GM12864 (cell line): Measurements from ENCODE around the gene SHD.

ENCODE experiments used
- DNase-seq: peaks from one replicate; pipeline ENCODE4 v3.0.0-alpha.2; 2011; ENCODE audit warnings: low read depth
- H3K4me3 ChIP-seq: 2 replicates; pipeline ENCODE4 v1.5.1; 2011; ENCODE audit warnings: mild to moderate bottlenecking, low read depth, low read length, control low read depth
- CTCF ChIP-seq: IDR thresholded peaks from 2 replicates; pipeline ENCODE4 v1.5.1; 2011; ENCODE audit warnings: low read depth, mild to moderate bottlenecking, moderate library complexity, low read length, control low read depth, inconsistent platforms; ENCODE audit errors: missing control alignments

Gene SHD

GRCh38 chr19:4318460-4318859, 39.4 kb downstream of the SHD start:
- no peak for TF ChIP-seq CTCF
- no peak overlapping the region for H3K4me3 ChIP-seq
- DNase-seq: no peak

GRCh38 chr19:4319067-4319718, 40.1 kb downstream of the SHD start:
- TF ChIP-seq CTCF: no peak
- H3K4me3 ChIP-seq: no peak overlapping the region
- no peak for DNase-seq

- DNase-seq: no peak
- TF ChIP-seq CTCF: no peak
- H3K4me3 ChIP-seq: no peak overlapping the region
Observed at GRCh38 chr19:4320419-4320818, 41.4 kb downstream of the SHD start.

GRCh38 chr19:4322942-4323665, 44.0 kb downstream of the SHD start:
- no peak for DNase-seq
- TF ChIP-seq CTCF: no peak
- no peak overlapping the region for H3K4me3 ChIP-seq

- no peak overlapping the region for H3K4me3 ChIP-seq
- DNase-seq: no peak
- TF ChIP-seq CTCF: no peak
Observed at GRCh38 chr19:4323692-4324091, 44.6 kb downstream of the SHD start.

- no peak overlapping the region for H3K4me3 ChIP-seq
- TF ChIP-seq CTCF: no peak
- no peak for DNase-seq
Observed at GRCh38 chr19:4324228-4324627, 45.2 kb downstream of the SHD start.
